Kidney epithelial cell (primary cell): Measurements from ENCODE around the gene CYBC1. TPM values are rescaled to one million over a fixed set of nuclear protein-coding genes. Genes with fewer than 3 reads are reported as not detected.

Experiments
- DNase-seq: peaks from one replicate; pipeline ENCODE4 v3.0.0-alpha.2; 2010; ENCODE audit warnings: low read depth
- H3K27me3 ChIP-seq: 2 replicates; pipeline ENCODE4 v1.6.0; 2011; ENCODE audit warnings: low read length; ENCODE audit not compliant: control insufficient read depth, insufficient read depth
- H3K36me3 ChIP-seq: 2 replicates; pipeline ENCODE4 v1.5.1; 2011; ENCODE audit warnings: low read length; ENCODE audit not compliant: control insufficient read depth, insufficient read depth
- H3K4me3 ChIP-seq: 2 replicates; pipeline ENCODE4 v1.5.1; 2011; ENCODE audit warnings: low read depth, mild to moderate bottlenecking, control low read depth, low read length
- CTCF ChIP-seq: IDR thresholded peaks from 2 replicates; pipeline ENCODE4 v1.5.1; 2011; ENCODE audit warnings: mild to moderate bottlenecking, moderate library complexity, low read length, control low read depth, inconsistent platforms; ENCODE audit not compliant: insufficient read depth, poor library complexity, severe bottlenecking
- total RNA-seq: library from RNA; depleted of rRNA; stranded (reverse); fragments of >200 nt; gene quantifications from 2 replicates; pipeline ENCODE4 v1.2.3, GENCODE V29; 2015

CYBC1 gene
- total RNA-seq, 1 donor from 2014 or later = 76.0 TPM

- TF ChIP-seq CTCF = no peak
- Histone ChIP-seq H3K27me3 (no peaks in the 10 kb centered on the region), H3K4me3 (no peak overlapping the region), H3K36me3 (peaks cover 3% of the 10 kb centered on the region)
- DNase-seq = no peak
These were observed 5.5 kb downstream of the CYBC1 start for GRCh38 chr17:82444941-82445521.

GRCh38 chr17:82444284-82444893, 6.2 kb downstream of the CYBC1 start:
- no peak for TF ChIP-seq CTCF
- no peaks in the 10 kb centered on the region for H3K27me3 ChIP-seq
- peaks cover 3% of the 10 kb centered on the region for H3K36me3 ChIP-seq
- no peak overlapping the region for H3K4me3 ChIP-seq
- no peak for DNase-seq

GRCh38 chr17:82443465-82444283, 6.9 kb downstream of the CYBC1 start:
- peaks cover 3% of the 10 kb centered on the region for H3K36me3 ChIP-seq
- no peak overlapping the region for H3K4me3 ChIP-seq
- no peak for TF ChIP-seq CTCF
- no peak for DNase-seq
- no peaks in the 10 kb centered on the region for H3K27me3 ChIP-seq

- no peak for TF ChIP-seq CTCF
- DNase-seq = no peak
- H3K36me3 ChIP-seq = peaks cover 3% of the 10 kb centered on the region
- H3K4me3 ChIP-seq = no peak overlapping the region
- H3K27me3 ChIP-seq = no peaks in the 10 kb centered on the region
These were observed 7.7 kb downstream of the CYBC1 start for GRCh38 chr17:82442643-82443464.

- no peak for TF ChIP-seq CTCF
- DNase-seq = no peak
- peaks cover 3% of the 10 kb centered on the region for H3K36me3 ChIP-seq
- no peaks in the 10 kb centered on the region for H3K27me3 ChIP-seq
- H3K4me3 ChIP-seq = no peak overlapping the region
These were observed 8.7 kb downstream of the CYBC1 start for GRCh38 chr17:82441691-82442487.
